SU-DHL-6 (cell line): ENCODE data around the gene CYBA.

Experiments used
- EZH2phosphoT487 ChIP-seq: fragments of 200-600 bp; sonication (generic), shearing (Covaris generic); conservative IDR thresholded peaks from 2 replicates; pipeline ENCODE4 v1.6.1; 2018; ENCODE audit warnings: mild to moderate bottlenecking, antibody characterized with exemption, low read length, moderate library complexity, mixed read lengths
- TF ChIP-seq, protein P1 (sequence below): fragments of 200-600 bp; sonication (generic); IDR thresholded peaks from one replicate; pipeline ENCODE4 v1.5.1; 2017; ENCODE audit warnings: antibody characterized with exemption, mild to moderate bottlenecking, low read length, moderate library complexity; ENCODE audit not compliant: insufficient read depth, poor library complexity, severe bottlenecking

DNA sequence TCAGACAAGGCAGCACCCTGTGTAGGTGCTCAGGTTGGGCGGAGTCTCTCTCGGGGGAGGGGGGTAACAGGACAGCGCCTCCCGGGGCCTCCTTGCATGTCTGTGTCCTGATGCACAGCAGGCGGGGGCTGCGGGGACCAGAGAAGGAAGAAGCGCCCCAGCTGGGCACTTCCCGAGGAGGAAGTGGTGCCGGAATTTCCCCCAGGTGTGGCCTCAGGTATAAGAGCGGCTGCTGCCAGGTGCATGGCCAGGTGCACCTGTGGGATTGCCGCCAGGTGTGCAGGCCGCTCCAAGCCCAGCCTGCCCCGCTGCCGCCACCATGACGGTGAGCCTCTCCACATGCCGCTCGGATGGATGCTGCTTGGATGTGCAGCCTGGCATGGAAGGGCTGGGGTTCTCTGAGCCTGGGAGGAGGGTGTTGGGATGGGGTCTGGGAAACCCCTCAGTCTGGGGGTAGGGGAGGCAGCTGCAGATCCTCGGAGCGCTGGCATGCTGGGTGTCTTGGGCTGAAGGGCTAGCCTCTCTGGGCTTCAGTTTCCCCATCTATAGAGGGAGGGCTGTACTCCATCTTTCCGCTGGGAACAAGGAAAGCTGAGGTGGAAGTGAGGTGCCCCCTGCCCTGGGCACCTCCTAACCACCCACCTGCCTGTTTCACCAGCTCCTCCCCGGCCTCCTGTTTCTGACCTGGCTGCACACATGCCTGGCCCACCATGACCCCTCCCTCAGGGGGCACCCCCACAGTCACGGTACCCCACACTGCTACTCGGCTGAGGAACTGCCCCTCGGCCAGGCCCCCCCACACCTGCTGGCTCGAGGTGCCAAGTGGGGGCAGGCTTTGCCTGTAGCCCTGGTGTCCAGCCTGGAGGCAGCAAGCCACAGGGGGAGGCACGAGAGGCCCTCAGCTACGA is 12.3 kb downstream of the CYBA start, which contains the start of gene IL17C:
- TF ChIP-seq, protein P1, sequence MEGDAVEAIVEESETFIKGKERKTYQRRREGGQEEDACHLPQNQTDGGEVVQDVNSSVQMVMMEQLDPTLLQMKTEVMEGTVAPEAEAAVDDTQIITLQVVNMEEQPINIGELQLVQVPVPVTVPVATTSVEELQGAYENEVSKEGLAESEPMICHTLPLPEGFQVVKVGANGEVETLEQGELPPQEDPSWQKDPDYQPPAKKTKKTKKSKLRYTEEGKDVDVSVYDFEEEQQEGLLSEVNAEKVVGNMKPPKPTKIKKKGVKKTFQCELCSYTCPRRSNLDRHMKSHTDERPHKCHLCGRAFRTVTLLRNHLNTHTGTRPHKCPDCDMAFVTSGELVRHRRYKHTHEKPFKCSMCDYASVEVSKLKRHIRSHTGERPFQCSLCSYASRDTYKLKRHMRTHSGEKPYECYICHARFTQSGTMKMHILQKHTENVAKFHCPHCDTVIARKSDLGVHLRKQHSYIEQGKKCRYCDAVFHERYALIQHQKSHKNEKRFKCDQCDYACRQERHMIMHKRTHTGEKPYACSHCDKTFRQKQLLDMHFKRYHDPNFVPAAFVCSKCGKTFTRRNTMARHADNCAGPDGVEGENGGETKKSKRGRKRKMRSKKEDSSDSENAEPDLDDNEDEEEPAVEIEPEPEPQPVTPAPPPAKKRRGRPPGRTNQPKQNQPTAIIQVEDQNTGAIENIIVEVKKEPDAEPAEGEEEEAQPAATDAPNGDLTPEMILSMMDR = no peak
- TF ChIP-seq EZH2phosphoT487 = no peak
